Epidermal melanocyte (primary cell): ENCODE measurements around the gene AIF1.

Experiments used
- DNase-seq: peaks from one replicate; pipeline ENCODE4 v3.0.0; 2011; ENCODE audit warnings: low spot score; ENCODE audit not compliant: insufficient read length

AIF1 gene

GRCh38 chr6:31614684-31615578, at the start of gene AIF1:
TSS of gene AIF1 (plus strand) at chr6:31615234. CDS start at chr6:31615330, 96 bp downstream.
- no peak for DNase-seq

DNA sequence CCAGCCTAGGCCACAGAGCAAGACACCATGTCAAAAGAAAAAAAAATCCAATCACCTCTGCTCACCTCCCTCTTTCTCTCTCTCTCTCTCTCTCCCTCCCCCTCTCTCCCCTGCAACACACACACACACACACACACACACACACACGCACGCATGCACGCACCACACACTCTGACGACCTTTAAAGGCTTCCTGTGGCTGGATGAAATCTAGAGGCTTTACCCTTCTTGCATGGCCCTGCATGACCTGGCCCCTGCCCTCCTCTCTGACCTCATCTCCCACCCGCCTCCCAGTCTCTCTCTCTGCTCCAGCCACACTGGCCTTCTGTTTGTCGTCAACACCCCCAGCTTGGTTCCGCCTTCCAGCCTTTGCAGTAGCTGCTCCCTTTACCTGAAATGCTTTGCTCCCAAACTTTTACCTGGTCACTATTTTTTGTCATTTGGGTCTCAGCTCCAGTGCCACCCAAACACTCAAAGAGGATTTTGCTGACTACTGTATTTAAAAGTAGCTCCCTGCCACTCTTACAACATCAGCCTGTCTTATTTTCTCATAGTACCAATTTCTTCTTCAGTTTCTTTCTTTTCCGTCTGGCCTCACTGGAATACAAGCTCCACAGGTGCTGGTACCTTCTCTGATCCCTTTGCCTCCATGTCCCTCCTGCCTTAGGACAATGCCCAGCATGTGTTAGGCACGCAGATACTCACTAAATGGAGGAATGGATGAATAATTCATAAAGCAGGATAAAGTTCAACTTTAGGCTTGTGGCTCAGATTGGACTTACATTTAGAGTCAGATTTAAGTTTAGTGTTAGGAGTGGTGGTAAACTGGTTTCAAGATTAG, 47.3 kb upstream of the AIF1 start:
- no peak for DNase-seq

DNA sequence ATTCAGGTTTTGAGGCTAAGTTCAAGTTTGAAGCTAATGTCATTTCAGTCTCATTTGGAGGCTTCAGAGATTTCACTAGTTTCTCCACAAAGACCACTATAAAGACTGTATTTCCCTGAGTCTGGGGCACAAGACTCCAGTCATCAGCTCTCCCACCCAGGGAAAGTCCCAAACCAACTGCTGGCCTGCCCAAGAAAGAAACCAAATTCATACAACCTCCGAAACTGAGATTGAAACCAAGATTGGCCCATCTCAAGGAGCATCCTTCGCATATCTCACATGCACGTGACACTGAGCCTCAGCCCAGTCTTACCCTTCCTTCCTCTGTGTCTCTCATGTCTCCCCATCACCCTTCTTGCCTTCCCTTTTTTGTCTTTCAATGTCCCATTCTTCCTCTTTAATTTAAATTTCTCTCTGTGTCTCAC, 46.5 kb upstream of the AIF1 start:
- no peak for DNase-seq

DNA sequence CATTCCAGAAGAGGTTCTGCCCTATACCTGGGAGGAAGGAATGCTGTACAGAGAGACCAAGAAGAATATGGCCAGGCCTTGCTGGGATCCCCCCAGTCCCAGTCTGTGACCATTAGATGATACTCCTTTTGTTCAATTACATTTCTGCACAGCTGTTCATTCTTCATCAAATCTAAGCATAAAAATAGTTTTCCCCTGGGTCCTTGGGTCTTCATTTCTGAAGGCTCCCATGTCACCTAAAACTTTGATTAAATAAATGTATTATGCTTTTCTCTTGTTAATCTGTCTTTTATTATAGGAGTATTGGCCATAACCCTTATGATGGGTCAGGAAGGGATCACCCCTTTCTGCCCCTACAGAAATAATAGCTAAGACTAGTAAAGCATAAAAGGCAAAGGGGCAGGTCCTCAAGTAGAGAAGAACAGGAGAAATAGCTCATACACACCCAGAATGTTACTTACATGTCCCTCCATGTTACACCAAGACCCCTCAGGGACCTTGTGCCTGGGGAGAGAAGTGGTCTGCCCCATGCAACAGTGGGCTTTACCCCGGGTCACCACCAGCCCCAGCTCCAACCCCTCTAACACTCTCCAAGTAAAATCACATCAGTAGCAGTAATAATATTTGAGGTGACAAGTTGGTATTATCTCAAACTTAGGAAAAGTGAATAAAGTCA, 45.0 kb upstream of the AIF1 start:
- DNase-seq, result no peak

DNA sequence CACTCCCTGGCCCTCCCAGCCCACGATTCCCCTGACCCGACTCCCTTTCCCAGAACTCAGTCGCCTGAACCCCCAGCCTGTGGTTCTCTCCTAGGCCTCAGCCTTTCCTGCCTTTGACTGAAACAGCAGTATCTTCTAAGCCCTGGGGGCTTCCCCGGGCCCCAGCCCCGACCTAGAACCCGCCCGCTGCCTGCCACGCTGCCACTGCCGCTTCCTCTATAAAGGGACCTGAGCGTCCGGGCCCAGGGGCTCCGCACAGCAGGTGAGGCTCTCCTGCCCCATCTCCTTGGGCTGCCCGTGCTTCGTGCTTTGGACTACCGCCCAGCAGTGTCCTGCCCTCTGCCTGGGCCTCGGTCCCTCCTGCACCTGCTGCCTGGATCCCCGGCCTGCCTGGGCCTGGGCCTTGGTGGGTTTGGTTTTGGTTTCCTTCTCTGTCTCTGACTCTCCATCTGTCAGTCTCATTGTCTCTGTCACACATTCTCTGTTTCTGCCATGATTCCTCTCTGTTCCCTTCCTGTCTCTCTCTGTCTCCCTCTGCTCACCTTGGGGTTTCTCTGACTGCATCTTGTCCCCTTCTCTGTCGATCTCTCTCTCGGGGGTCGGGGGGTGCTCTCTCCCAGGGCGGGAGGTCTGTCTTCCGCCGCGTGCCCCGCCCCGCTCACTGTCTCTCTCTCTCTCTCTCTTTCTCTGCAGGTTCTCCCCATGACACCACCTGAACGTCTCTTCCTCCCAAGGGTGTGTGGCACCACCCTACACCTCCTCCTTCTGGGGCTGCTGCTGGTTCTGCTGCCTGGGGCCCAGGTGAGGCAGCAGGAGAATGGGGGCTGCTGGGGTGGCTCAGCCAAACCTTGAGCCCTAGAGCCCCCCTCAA, 42.8 kb upstream of the AIF1 start, which contains the start of gene LTA:
TSS of gene LTA (plus strand) at position 249 of the 871 bp plus-strand sequence. CDS start at position 703, 454 bp downstream.
- no peak for DNase-seq

- DNase-seq, result no peak
Observed at GRCh38 chr6:31573239-31574105, 41.6 kb upstream of the AIF1 start.

GRCh38 chr6:31574106-31575061, 40.6 kb upstream of the AIF1 start:
- DNase-seq, result no peak

DNA sequence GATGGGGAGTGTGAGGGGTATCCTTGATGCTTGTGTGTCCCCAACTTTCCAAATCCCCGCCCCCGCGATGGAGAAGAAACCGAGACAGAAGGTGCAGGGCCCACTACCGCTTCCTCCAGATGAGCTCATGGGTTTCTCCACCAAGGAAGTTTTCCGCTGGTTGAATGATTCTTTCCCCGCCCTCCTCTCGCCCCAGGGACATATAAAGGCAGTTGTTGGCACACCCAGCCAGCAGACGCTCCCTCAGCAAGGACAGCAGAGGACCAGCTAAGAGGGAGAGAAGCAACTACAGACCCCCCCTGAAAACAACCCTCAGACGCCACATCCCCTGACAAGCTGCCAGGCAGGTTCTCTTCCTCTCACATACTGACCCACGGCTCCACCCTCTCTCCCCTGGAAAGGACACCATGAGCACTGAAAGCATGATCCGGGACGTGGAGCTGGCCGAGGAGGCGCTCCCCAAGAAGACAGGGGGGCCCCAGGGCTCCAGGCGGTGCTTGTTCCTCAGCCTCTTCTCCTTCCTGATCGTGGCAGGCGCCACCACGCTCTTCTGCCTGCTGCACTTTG, 39.6 kb upstream of the AIF1 start, which contains the start of gene TNF:
TSS of gene TNF (plus strand) at position 231 of the 567 bp plus-strand sequence. CDS start at position 408, 177 bp downstream.
- no peak for DNase-seq

DNA sequence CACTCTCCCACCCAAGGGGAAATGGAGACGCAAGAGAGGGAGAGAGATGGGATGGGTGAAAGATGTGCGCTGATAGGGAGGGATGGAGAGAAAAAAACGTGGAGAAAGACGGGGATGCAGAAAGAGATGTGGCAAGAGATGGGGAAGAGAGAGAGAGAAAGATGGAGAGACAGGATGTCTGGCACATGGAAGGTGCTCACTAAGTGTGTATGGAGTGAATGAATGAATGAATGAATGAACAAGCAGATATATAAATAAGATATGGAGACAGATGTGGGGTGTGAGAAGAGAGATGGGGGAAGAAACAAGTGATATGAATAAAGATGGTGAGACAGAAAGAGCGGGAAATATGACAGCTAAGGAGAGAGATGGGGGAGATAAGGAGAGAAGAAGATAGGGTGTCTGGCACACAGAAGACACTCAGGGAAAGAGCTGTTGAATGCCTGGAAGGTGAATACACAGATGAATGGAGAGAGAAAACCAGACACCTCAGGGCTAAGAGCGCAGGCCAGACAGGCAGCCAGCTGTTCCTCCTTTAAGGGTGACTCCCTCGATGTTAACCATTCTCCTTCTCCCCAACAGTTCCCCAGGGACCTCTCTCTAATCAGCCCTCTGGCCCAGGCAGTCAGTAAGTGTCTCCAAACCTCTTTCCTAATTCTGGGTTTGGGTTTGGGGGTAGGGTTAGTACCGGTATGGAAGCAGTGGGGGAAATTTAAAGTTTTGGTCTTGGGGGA, 38.9 kb upstream of the AIF1 start:
- no peak for DNase-seq

- DNase-seq, result no peak
Observed at GRCh38 chr6:31576897-31577578, 38.0 kb upstream of the AIF1 start.

- DNase-seq, result no peak
Observed at GRCh38 chr6:31577579-31577966, 37.5 kb upstream of the AIF1 start.

GRCh38 chr6:31578184-31579118, 36.6 kb upstream of the AIF1 start:
- no peak for DNase-seq

- no peak for DNase-seq
Observed at GRCh38 chr6:31579119-31579505, 35.9 kb upstream of the AIF1 start.

DNA sequence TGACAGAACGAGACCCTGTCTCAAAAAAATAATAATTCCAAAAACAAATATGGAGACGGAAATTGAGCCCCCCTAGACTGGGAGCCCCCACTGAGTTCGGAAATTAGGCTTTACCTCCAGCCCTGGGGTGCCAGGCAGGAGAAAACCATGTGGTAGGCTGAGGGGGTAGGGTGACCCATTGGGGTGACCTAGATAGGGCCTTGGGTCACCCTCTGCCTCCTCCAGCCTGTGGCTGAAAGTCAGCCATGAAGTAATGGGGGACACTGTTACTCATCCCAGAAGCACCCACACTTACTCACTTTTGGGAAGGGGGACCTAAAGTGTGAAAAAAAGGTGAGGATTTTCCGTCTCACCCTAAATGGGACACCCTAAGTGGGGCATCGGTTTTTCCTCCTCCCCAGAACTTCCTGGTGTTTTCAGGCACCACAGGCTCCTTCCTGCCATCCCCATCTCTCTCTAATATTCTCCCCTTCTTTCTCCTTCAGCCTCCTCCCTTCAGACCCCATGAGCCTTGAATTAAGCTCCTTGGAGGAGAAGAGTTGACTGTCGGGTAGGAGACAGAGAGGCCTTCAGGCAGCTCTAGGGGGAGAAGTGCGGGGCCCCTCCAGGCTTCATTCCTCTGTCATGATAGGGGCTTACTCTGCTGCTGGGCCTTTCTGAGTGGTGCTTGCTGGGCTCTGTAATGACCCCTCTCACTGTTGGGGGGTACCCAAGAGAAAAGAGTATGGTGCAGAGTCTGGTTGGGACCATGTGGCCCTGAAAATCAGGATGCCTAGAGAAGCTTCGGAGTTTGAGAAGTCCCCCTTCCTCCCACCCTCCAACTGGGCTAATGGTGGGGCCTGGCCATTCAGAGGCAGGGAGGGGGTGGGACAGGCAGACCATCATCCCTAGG, 35.2 kb upstream of the AIF1 start:
- no peak for DNase-seq

- DNase-seq, result no peak
Observed at GRCh38 chr6:31580438-31580740, 34.6 kb upstream of the AIF1 start.
